Hepatocyte (in vitro differentiated cells): Measurements from ENCODE around the gene SNAP29.

Source experiments
- CTCF ChIP-seq: fragments of 200-600 bp; sonication (generic); IDR thresholded peaks from 2 replicates; pipeline ENCODE4 v1.5.1; 2016; ENCODE audit warnings: antibody characterized with exemption, mild to moderate bottlenecking; ENCODE audit not compliant: poor library complexity
- EZH2 ChIP-seq: fragments of 200-600 bp; sonication (generic); IDR thresholded peaks from 2 replicates; pipeline ENCODE4 v1.6.1; 2016; ENCODE audit warnings: antibody characterized with exemption, mild to moderate bottlenecking, borderline replicate concordance

GRCh38 chr22:20903093-20903492 lies 44.3 kb downstream of the SNAP29 start:
- TF ChIP-seq CTCF (no peak), EZH2 (no peak)
